ENCODE measurements around the gene CAND2. TPM values are rescaled to one million over a fixed set of nuclear protein-coding genes. Genes with fewer than 3 reads are reported as not detected.
A peak's percentile ranks its signal among the peaks of the same experiment; 100 is the strongest.

The CAND2 gene
- total and polyA plus RNA-seq, 2 experiments from 2014 or later: 5.6 to 20.5 TPM

GRCh38 chr3:12831301-12831866, 34.9 kb downstream of the CAND2 start:
- Histone ChIP-seq H3K4me1 (ENCODE audit: insufficient read depth) (peaks cover 21% of the 10 kb centered on the region), H3K36me3 (ENCODE audit: insufficient read depth) (peaks cover 37% of the 10 kb centered on the region), H4K20me1 (replicated peaks; ENCODE audit: insufficient read depth) (peaks cover 23% of the 10 kb centered on the region), H3K27ac (ENCODE audit: low read depth) (0 out of 2 replicates have a peak overlapping the region, but pooled peaks have one; percentile 87), H2AFZ (no peak overlapping the region), H3K27me3 (ENCODE audit: insufficient read depth) (no peaks in the 10 kb centered on the region), H3K4me2 (no peak overlapping the region), H3K9me2 (ENCODE audit: insufficient read depth) (no peaks in the 10 kb centered on the region), H3K79me2 (replicated peaks; ENCODE audit: insufficient read depth) (peaks cover 16% of the 10 kb centered on the region; the same call in 1 of the 2 replicates), H3K4me3 (no peak overlapping the region), H3F3A (replicated peaks; ENCODE audit: low read depth) (peaks cover 59% of the 10 kb centered on the region)
- Mint-ChIP-seq H3K27me3 (ENCODE audit: insufficient read depth, low read depth, poor library complexity) (peaks cover 15% of the 10 kb centered on the region), H3K27ac (peak overlapping the region; percentile 87), H3K36me3 (ENCODE audit: low read depth) (peaks cover 69% of the 10 kb centered on the region), H3K4me1 (peaks cover 47% of the 10 kb centered on the region), H3K9me3 (no peaks in the 10 kb centered on the region), H3K4me3 (no peak overlapping the region)
- peak; percentile 5; the same call in 1 of the 2 replicates for TF ChIP-seq POLR2AphosphoS5 (IDR thresholded peaks at IDR 0.05; ENCODE audit: low read depth)
- no peak for TF ChIP-seq CREB1 (CRISPR knock-in tag; IDR thresholded peaks at IDR 0.05; ENCODE audit: low read depth)
- DNase-seq (ENCODE audit: low spot score): no peak
- ATAC-seq: peak; percentile 7

- peaks cover 49% of the 10 kb centered on the region for H3K36me3 ChIP-seq (ENCODE audit: insufficient read depth)
- peaks cover 35% of the 10 kb centered on the region for H4K20me1 ChIP-seq (replicated peaks; ENCODE audit: insufficient read depth)
- ATAC-seq (no peak; the same call in 2 of the 3 replicates), DNase-seq (ENCODE audit: low spot score) (no peak)
- peaks cover 33% of the 10 kb centered on the region for H3K4me1 ChIP-seq (ENCODE audit: insufficient read depth)
- H3K4me2 ChIP-seq: 0 out of 2 replicates have a peak overlapping the region, but pooled peaks have one; percentile 41
- Mint-ChIP-seq H3K36me3 (ENCODE audit: low read depth) (peaks cover 81% of the 10 kb centered on the region), H3K27me3 (ENCODE audit: insufficient read depth, low read depth, poor library complexity) (peaks cover 15% of the 10 kb centered on the region), H3K4me3 (no peak overlapping the region; the same call in 2 of the 3 replicates), H3K4me1 (peaks cover 58% of the 10 kb centered on the region), H3K9me3 (no peaks in the 10 kb centered on the region), H3K27ac (peak overlapping the region; percentile 88)
- TF ChIP-seq NANOG (IDR thresholded peaks at IDR 0.05; ENCODE audit: borderline replicate concordance) (no peak), CTCF (conservative IDR thresholded peaks at IDR 0.05; ENCODE audit: low read depth in 2 of 2) (no peak), ETS1 (IDR thresholded peaks at IDR 0.05) (no peak), JUNB (IDR thresholded peaks at IDR 0.05; ENCODE audit: unreplicated experiment) (no peak), STAT1 (IDR thresholded peaks at IDR 0.05; ENCODE audit: unreplicated experiment) (no peak), EZH2 (IDR thresholded peaks at IDR 0.05; ENCODE audit: low read depth, unreplicated experiment) (no peak), REST (IDR thresholded peaks at IDR 0.05; ENCODE audit: unreplicated experiment) (no peak), POLR2AphosphoS5 (IDR thresholded peaks at IDR 0.05; ENCODE audit: low read depth) (no peak; the same call in 1 of the 2 replicates), CREB1 (CRISPR knock-in tag; IDR thresholded peaks at IDR 0.05; ENCODE audit: low read depth) (no peak), ZNF331 (CRISPR knock-in tag; IDR thresholded peaks at IDR 0.05; ENCODE audit: low read depth) (no peak), ZNF114 (CRISPR knock-in tag; IDR thresholded peaks at IDR 0.05) (no peak), EZH2phosphoT487 (IDR thresholded peaks at IDR 0.05; ENCODE audit: unreplicated experiment) (no peak)
- peak overlapping the region; percentile 87 for H3K27ac ChIP-seq (ENCODE audit: low read depth)
- peaks cover 69% of the 10 kb centered on the region for H3F3A ChIP-seq (replicated peaks; ENCODE audit: low read depth)
- no peaks in the 10 kb centered on the region for H3K9me2 ChIP-seq (ENCODE audit: insufficient read depth)
- H3K4me3 ChIP-seq: no peak overlapping the region
- no peaks in the 10 kb centered on the region for H3K27me3 ChIP-seq (ENCODE audit: insufficient read depth)
- no peak overlapping the region for H2AFZ ChIP-seq
- H3K79me2 ChIP-seq (replicated peaks; ENCODE audit: insufficient read depth): peaks cover 28% of the 10 kb centered on the region
These were observed 36.1 kb downstream of the CAND2 start for GRCh38 chr3:12832350-12833221.
